ENCODE data around the gene AOPEP. TPM values are rescaled to one million over a fixed set of nuclear protein-coding genes. Genes with fewer than 3 reads are reported as not detected.

The AOPEP gene
- total and polyA plus RNA-seq, 2 of the 13 experiments (the other 11 are each of a cell fraction or from before 2014, with no cell fraction given), result 22.2 to 41.6 TPM

DNA sequence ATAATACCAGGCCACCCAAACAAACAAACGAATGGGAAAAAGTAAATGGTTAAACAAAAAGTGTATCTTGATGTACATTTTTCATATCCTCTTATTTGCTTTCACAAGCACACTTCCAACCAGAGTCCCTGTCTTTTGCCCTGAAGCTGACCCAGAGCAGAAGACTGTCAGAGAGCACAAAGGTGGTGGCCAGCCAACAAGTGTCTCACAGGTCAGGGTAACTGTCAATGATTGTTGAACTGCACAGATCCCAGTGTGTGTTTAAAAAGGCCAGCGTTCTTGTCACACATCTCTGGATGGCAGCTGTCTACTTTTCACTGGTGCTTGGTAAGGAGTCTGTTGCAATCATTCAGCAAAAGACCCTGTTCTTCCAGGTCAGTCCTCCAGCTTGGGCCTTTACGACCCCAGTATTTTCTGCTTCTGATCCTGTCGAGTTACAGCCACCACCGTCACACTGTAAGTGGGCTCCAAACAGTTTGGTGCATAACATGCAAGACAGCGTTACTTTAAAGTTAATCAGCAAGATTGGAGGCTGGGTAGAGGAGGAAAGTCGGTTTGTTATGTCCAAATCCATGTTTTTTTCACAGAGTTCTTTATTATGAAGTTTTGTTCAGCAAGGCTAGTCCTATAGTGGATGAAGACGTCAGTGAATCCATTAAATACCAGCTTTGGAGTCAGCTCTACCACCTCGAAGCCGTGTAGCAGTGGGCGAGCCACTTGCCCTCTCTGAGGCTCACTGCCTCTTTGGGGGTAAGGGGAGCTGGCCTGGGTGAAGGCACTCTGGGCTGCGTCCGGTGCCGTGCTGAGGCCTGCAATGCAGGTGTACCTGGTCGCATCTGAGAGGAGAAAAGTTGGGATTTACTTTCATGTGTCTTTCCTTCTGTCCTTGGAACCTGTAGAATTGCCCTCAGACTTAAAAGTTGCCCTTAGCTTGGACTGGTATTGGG is 265.7 kb downstream of the AOPEP start (continued):
- TF ChIP-seq, protein P1, sequence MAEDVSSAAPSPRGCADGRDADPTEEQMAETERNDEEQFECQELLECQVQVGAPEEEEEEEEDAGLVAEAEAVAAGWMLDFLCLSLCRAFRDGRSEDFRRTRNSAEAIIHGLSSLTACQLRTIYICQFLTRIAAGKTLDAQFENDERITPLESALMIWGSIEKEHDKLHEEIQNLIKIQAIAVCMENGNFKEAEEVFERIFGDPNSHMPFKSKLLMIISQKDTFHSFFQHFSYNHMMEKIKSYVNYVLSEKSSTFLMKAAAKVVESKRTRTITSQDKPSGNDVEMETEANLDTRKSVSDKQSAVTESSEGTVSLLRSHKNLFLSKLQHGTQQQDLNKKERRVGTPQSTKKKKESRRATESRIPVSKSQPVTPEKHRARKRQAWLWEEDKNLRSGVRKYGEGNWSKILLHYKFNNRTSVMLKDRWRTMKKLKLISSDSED (CRISPR knock-in tag; IDR thresholded peaks at IDR 0.05), result no peak
- TF ChIP-seq WIZ (CRISPR knock-in tag; IDR thresholded peaks at IDR 0.05) (no peak), AHR (CRISPR knock-in tag; IDR thresholded peaks at IDR 0.05) (no peak), ZFP37 (CRISPR knock-in tag; IDR thresholded peaks at IDR 0.05; ENCODE audit: borderline replicate concordance) (no peak; the same call in 1 of the 2 replicates), KLF9 (CRISPR knock-in tag; IDR thresholded peaks at IDR 0.05; ENCODE audit: low read depth) (no peak), MXD4 (CRISPR knock-in tag; IDR thresholded peaks at IDR 0.05) (peak; percentile 35; the same call in 1 of the 2 replicates), SP1 (IDR thresholded peaks at IDR 0.05) (no peak), SP1 (CRISPR knock-in tag; IDR thresholded peaks at IDR 0.05) (no peak), ZNF7 (CRISPR knock-in tag; IDR thresholded peaks at IDR 0.05) (no peak), BRCA1 (CRISPR knock-in tag; IDR thresholded peaks at IDR 0.05) (no peak), MEIS2 (CRISPR knock-in tag; IDR thresholded peaks at IDR 0.05) (peak; percentile 82), PCBP2 (optimal IDR thresholded peaks at IDR 0.05; ENCODE audit: low read depth, low read length, poor library complexity, severe bottlenecking) (no peak), MEIS1 (CRISPR knock-in tag; IDR thresholded peaks at IDR 0.05; ENCODE audit: borderline replicate concordance) (peak; percentile 69; the same call in 1 of the 2 replicates), STAG1 (CRISPR knock-in tag; IDR thresholded peaks at IDR 0.05) (peak; percentile 38), ZNF331 (CRISPR knock-in tag; IDR thresholded peaks at IDR 0.05) (peak; percentile 76; the same call in 1 of the 2 replicates), ZNF121 (CRISPR knock-in tag; IDR thresholded peaks at IDR 0.05) (peak; percentile 70; the same call in 1 of the 2 replicates), ZNF383 (CRISPR knock-in tag; IDR thresholded peaks at IDR 0.05; ENCODE audit: borderline replicate concordance) (no peak), SIX4 (CRISPR knock-in tag; IDR thresholded peaks at IDR 0.05) (no peak)
- TF ChIP-seq, protein P2, sequence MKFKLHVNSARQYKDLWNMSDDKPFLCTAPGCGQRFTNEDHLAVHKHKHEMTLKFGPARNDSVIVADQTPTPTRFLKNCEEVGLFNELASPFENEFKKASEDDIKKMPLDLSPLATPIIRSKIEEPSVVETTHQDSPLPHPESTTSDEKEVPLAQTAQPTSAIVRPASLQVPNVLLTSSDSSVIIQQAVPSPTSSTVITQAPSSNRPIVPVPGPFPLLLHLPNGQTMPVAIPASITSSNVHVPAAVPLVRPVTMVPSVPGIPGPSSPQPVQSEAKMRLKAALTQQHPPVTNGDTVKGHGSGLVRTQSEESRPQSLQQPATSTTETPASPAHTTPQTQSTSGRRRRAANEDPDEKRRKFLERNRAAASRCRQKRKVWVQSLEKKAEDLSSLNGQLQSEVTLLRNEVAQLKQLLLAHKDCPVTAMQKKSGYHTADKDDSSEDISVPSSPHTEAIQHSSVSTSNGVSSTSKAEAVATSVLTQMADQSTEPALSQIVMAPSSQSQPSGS (CRISPR knock-in tag; IDR thresholded peaks at IDR 0.05), result no peak
- TF ChIP-seq, protein P3, sequence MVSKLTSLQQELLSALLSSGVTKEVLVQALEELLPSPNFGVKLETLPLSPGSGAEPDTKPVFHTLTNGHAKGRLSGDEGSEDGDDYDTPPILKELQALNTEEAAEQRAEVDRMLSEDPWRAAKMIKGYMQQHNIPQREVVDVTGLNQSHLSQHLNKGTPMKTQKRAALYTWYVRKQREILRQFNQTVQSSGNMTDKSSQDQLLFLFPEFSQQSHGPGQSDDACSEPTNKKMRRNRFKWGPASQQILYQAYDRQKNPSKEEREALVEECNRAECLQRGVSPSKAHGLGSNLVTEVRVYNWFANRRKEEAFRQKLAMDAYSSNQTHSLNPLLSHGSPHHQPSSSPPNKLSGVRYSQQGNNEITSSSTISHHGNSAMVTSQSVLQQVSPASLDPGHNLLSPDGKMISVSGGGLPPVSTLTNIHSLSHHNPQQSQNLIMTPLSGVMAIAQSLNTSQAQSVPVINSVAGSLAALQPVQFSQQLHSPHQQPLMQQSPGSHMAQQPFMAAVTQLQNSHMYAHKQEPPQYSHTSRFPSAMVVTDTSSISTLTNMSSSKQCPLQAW (CRISPR knock-in tag; IDR thresholded peaks at IDR 0.05), result peak; percentile 82; the same call in 1 of the 2 replicates
- TF ChIP-seq, protein P4, sequence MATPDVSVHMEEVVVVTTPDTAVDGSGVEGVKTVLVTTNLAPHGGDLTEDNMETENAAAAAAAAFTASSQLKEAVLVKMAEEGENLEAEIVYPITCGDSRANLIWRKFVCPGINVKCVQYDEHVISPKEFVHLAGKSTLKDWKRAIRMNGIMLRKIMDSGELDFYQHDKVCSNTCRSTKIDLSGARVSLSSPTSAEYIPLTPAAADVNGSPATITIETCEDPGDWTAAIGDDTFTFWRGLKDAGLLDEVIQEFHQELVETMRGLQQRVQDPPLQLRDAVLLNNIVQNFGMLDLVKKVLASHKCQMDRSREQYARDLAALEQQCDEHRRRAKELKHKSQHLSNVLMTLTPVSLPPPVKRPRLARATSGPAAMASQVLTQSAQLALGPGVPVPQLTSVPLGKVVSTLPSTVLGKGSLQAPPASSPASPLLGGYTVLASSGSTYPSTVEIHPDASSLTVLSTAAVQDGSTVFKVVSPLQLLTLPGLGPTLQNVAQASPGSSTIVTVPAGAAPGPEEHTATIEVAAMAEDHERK (CRISPR knock-in tag; IDR thresholded peaks at IDR 0.05; ENCODE audit: low read depth), result no peak
- TF ChIP-seq, protein P5, sequence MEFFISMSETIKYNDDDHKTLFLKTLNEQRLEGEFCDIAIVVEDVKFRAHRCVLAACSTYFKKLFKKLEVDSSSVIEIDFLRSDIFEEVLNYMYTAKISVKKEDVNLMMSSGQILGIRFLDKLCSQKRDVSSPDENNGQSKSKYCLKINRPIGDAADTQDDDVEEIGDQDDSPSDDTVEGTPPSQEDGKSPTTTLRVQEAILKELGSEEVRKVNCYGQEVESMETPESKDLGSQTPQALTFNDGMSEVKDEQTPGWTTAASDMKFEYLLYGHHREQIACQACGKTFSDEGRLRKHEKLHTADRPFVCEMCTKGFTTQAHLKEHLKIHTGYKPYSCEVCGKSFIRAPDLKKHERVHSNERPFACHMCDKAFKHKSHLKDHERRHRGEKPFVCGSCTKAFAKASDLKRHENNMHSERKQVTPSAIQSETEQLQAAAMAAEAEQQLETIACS (CRISPR knock-in tag; IDR thresholded peaks at IDR 0.05), result no peak
